ENCODE results near the gene RTCA.
"Not testable (repeated sequence)": the region's sequence is repeated elsewhere in the genome, so short reads cannot be mapped to it uniquely, and the experiment has no call there.

The RTCA gene

GRCh38 chr1:100264081-100264480 is 1.9 kb upstream of the RTCA start:
- DNase-seq, result not testable (repeated sequence)

DNA sequence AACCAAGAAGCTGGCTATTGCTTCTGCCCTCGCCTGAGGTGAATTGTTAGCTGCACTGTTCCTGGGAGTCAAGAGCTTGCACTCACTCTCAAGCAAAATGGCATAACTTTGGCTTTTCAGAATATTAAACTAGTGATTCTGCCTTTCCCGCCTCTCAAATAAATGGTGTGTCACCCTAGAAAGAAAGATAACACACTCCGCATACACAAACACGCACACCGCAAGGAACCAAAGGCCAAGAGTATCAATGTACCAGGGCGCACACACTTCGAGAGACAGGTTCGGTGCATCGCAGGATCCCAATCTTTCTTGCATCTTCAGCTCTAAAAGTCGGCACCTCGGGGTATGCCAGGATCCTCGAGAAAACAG is 470 bp upstream of the RTCA start:
- no peak for DNase-seq

GRCh38 chr1:100266741-100267140 is 725 bp downstream of the RTCA start:
- no peak for DNase-seq

GRCh38 chr1:100267284-100267683 is 1.3 kb downstream of the RTCA start:
- no peak for DNase-seq

GRCh38 chr1:100268202-100268601 is 2.2 kb downstream of the RTCA start:
- DNase-seq, result no peak

GRCh38 chr1:100277866-100278265 is 11.8 kb downstream of the RTCA start:
- DNase-seq, result no peak

DNA sequence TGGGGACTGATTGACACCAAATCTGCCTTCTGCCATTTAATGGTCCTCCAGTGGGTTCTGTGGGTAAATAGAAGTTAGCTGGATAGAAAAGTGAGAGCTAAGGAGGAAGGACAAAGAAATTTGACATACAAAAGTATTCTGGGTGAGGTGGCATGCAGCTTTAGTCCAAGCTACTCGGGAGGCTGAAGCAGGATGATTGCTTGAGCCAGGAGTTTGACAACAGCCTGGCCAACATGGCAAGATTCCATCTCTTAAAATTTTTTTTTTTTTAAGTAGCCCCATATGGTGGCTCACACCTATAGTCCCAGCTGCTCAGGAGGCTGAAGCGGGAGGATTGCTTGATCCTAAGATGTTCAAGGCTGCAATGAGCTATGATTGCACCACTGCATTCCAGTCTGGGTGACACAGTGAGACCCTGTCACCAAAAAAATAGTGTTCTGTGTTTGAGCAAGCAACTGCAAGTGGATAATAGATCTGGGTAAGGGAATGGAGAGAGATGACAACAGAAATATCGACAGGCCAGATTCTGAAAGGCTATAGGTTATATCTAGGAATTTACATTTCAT is 13.4 kb downstream of the RTCA start:
- no peak for DNase-seq

- no peak for DNase-seq
These were observed 14.1 kb downstream of the RTCA start for GRCh38 chr1:100279954-100280682.

DNA sequence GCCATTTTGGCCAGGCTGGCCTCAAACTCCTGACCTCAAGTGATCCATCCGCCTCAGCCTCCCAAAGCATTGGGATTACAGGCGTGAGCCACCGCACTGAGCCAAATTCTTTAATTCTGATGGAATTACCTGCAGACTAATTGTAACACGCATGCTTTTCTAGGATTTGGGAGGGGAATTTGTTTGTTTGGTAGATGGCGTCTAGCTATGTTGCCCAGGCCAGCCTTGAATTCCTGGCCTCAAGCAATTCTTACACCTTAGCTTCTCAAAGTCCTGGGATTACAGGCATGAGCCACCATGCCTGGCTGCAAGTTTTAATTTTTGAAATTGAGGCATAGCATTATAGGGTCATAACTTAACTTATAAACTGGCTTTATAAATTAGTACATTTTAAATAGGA is 18.6 kb downstream of the RTCA start:
- DNase-seq, result no peak

- no peak for DNase-seq
These were observed 21.1 kb downstream of the RTCA start for GRCh38 chr1:100287162-100287561.

DNA sequence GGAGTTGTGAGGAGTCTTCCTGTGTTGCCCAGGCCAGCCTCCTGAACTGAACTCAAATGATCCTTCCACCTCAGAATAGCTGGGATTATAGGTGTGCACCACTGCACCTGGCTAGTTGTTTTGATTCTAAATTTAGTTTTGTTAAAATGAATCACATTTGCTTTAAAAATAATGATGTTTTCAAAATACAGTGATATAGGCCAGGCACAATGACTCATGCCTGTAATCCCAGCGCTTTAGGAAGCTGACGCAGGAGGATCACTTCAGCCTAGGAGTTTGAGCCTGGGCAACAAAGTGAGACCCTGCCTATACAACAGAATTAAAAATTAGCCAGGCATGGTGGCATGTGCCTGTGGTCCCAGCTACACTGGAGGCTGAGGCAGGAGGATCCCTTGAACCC is 24.3 kb downstream of the RTCA start:
- DNase-seq, result no peak

- DNase-seq, result no peak
These were observed 26.7 kb downstream of the RTCA start for GRCh38 chr1:100292711-100293110.

DNA sequence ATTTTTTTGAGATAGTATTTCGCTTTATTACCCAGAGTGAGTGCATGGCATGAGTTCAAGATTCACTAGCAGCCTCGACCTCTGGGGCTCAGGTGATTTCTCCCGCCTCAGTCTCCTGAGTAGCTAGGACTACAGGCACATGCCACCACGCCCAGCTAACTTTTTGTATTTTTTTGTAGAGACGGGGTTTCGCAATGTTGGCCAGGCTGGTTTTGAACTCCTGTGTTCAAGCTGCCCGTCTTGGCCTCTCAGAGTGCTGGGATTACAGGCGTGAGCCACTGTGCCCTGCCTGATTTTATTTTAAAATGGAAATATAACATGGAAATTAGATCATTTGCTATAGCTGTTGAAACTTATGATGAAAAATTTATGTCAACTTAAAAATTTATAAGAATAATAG is 30.1 kb downstream of the RTCA start:
- DNase-seq, result no peak

DNA sequence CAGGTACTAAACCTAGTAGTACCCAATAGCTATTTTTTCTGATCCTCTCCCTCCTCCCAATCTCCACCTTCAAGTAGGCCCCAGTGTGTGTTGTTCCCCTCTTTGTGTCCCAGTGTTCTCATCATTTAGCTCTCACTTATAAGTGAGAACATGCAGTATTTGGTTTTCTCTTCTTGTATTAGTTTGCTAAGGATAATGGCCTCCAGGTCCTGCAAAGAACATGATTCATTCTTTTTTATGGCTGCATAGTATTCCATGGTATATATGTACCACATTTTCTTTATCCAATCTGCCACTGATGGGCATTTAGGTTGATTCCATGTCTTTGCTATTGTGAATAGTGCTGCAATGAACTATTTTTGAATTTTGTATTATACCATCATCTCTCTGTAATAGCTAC is 31.0 kb downstream of the RTCA start:
- DNase-seq, result not testable (repeated sequence)

DNA sequence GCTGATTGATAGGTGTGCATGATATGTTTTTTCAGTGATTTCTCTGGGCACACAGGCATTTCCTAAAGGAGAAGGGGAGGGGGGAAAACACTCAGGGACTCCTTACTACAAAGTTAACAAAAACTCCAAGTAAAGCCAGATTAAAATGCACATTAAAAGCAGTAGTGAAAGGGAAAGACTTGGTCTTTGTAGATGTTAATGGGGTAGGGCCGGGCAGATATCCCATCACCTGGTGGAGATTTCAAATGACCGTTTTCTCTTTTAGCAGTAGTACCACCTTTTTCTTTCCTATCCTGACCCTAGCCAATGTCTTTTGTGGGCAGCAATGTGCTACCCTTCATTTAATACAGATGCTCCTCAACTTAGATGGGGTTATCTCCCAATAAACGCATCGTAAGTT is 32.5 kb downstream of the RTCA start:
- DNase-seq, result no peak

GRCh38 chr1:100299521-100300222 is 33.7 kb downstream of the RTCA start:
- no peak for DNase-seq

GRCh38 chr1:100300691-100301090 is 34.7 kb downstream of the RTCA start:
- DNase-seq, result no peak

- no peak for DNase-seq
These were observed 36.7 kb downstream of the RTCA start for GRCh38 chr1:100302739-100303138.

- DNase-seq, result no peak
These were observed 38.2 kb downstream of the RTCA start for GRCh38 chr1:100304227-100304626.

DNA sequence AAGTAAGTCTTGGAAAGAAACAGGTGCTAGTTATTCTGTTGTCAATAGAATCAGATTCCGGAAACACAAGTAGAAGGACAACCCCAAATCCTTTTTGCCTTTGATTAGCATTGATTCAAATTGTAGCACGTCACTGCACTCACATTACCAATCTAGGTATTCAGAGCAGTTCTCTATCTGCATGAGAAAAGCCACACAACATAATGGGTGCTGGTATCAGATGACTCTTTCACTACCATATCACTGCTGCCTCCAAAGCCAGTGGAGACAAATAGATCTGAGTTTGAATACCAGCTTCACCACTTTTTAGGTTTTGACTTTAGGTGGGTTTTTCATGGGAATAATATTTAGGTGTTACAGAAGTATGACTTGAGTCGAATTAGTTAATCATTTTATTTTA is 38.9 kb downstream of the RTCA start:
- no peak for DNase-seq

GRCh38 chr1:100305954-100306353 is 39.9 kb downstream of the RTCA start:
- DNase-seq, result no peak

GRCh38 chr1:100306735-100307313 is 40.8 kb downstream of the RTCA start:
- DNase-seq, result no peak

- no peak for DNase-seq
These were observed 42.8 kb downstream of the RTCA start for GRCh38 chr1:100308777-100309176.

- DNase-seq, result no peak
These were observed 43.8 kb downstream of the RTCA start for GRCh38 chr1:100309863-100310262.

Measured in NCI-H1048 (cell line).